HG02610 (cell line): ENCODE data around the gene RNF144A.

Source experiments
- ATAC-seq: cut with Tn5 transposase; IDR thresholded peaks from one replicate; pipeline ENCODE4 v1.9.1; 2021; ENCODE audit warnings: mild to moderate bottlenecking, moderate library complexity; ENCODE audit not compliant: unreplicated experiment

RNF144A gene

DNA sequence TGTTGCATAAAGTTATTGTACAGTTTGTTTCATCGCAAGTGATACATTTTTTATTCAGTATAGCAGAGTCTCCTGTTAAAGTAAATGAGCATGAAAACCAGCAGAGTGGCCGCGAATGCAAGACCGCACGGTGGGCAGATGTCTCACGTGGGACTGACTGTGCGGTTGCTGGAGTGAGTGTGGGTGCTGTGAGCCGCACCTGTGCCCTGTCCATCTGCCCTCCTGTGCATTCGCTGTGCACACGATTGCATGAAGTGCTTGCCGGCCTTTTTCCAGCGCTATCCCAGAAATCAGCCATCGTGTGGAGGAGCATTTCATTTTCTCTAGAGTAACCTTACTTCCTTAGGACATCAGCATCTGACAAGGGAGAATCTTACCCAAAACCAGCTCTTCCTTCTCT is 118.7 kb downstream of the RNF144A start:
- no peak for ATAC-seq

DNA sequence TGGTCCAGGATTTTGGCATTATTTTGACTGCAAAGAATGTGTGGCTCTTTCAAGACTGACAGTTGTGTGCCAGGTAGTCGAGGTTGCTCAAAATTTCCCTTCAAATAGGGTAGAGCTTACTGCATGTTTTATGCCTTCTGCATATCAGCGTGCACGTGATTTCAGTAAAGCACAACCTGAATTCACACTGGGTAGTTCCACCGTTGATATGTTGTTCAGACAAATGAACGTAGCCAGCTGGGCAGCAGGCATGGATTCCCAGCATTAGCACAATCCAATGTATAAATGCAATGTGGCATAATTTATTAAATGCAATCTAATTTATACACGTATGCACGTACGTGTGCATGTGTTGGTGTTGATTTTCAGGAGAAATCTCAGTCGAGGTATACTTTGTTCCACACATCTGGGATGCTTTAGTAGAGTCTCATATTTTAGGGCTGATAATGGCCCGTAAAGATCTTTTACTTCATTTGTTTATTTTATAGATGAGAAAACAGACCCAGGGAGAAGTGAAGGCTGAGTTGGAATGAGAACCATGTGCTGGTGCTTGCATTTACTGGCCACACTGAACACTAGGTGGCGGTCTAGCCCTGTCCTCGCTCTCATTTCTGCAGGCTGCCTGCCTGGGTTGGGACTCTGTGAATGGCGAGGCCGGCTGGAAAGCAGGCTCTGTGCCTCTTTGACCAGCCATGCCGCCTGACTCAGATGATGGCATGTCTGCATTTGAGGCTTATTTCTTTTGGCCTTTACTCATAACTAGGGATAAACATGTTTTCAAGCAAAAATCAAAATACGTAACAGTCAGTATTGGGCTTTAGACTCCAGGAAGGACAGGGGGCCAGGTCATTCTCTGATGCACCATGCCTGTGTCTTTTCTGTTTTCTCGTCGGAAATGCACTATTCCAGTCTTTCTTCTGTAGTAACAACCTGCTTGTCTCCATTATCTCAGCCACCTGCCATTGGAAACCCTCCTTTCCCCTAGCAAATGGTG is 120.4 kb downstream of the RNF144A start:
- ATAC-seq, result peak; percentile 81

DNA sequence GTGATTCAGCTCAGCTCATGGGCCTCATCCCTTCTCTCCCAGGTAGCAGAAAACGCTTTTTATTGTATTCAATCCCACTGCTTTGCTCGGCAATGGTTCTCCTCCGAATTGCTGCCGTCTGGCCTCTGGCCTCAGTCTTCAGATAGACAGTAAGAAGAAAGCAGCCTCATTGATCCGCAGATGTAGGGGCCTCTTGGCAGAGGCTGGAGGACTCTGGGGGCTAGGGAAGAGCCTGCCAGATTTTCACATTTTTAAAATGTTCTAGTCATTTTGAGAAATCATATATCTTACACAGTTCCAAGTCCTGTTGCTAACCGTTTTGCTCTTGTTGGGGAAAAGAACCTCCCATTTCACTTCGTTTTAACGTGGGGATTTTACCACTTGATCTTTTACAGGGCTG is 123.3 kb downstream of the RNF144A start:
- ATAC-seq, result no peak

DNA sequence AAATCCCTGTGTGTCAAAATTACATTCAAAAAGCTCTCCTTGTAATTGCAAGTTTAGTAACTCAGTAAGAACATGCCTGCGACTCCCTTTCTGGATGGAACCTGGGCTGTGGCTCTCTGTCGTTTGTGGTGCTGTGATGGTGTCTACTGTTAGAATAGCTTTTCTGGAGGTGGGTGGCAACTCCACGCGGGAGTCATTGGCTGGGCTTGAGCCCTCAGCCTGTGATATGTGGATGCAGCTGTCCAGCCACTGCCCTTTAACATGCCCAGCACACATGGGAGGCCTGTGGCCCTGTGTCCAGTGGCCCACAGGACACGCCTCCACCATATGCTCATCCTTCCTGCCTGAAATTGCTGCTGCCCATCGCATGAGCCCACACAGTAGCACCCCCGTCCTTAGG is 124.2 kb downstream of the RNF144A start:
- ATAC-seq, result no peak

DNA sequence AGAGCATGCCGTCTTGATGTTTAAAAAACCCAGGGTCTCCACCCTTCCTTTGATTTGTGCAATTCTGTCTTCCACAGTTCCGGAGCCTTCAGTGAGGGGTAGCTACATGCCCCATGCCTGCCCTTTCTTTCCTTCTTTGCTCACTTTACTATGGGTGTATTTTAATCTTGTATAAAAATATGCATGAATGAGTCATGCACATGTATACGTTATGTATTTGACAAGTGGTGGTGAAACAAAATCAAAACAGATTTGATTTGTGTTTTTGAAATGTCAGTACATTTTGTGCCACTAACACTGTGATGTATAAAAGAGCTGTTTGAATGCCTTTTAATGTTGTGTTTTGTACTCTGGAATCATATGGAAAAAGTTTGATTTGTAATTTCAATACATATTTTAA is 126.5 kb downstream of the RNF144A start:
- ATAC-seq, result no peak

DNA sequence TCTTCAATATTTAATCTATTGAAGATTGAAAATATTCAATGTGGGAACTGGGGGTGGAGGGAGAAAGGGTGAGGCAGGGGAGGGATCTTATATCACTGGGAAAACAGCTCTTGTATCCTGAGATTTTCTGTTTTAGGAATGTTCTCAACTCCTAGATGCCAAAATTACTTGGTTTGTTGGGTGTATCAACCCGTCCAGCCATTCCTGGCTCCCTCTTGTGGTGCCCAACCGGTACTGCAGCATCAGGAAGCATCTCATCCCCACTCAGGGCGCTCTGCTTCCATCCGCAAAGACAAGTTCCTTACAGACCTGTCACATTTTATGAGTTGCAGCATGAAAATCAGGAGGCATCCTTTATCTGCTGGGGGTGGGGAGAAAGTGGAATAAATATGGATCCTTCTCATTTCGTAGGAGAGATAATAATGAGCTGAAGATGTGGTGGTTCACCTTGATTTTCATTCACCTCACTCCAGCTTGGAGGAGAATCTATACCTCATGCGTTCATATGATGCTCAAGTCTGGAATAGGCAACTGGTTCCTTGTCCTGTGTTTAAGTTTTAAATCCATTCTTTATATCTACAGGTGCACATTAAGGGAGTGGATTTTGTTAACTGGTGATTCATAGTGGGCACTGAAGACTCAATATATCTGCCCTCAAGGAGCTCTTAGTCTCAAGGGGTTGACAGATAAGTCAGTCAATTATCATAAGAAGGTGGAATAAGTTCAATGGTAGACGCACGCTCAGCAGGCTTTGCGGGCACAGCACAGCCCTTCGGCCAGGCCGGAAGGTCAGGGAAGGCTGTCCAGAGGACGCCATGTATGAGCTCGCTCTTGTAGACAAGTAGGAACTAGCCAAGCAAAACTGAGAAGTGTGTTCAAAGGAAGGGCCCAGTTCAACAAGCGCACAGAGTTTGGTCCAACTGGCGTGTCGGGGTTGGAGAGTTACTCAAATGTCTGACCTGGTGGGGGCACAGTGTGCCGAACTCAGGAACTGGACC is 127.3 kb downstream of the RNF144A start:
- peak; percentile 55 for ATAC-seq

DNA sequence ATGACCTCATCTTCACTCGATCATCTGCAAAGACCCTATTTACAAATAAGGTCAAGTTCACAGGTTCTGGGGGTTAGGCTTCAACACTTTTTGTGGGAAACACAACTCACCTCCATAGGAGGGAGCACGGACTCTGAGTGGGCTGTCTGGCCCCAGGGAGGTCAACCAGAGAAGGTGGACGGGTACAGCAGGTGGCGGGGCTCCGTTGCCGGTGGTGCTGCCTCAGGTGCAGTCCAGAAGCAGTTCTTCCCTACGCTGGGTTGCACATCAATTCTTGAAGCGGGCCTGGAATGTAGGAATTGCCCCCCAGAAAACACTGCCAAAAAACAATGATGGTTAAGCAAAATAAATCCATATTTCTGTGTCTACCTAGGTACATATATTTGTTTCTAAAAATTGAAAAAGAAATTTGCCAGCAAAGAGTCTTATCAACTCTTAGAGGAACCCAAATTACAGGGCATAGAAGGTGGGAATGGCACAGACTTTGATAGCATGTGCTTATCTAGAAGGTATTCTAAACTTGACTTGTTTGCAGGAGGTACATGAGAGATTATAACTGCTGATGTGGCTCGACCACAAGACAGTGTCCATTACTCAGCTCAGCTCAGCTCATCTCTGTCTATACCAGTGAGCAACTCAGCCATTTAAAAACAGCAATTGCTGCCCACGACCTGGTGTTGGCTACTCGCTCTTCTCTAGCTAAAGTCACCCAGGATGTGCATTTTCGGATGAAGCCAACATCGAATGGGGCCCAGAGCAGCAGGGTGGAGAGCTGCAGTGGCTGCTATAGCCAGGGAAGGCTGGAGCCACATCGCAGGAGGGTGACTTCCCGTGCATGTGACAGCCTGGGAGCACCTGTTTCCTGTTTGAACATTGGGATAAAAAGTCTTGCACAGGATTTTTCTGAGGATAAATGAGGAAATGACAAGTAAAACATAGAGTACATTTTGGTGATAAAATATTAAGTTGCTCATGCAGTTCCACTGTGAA is 128.7 kb downstream of the RNF144A start:
- ATAC-seq, result no peak

DNA sequence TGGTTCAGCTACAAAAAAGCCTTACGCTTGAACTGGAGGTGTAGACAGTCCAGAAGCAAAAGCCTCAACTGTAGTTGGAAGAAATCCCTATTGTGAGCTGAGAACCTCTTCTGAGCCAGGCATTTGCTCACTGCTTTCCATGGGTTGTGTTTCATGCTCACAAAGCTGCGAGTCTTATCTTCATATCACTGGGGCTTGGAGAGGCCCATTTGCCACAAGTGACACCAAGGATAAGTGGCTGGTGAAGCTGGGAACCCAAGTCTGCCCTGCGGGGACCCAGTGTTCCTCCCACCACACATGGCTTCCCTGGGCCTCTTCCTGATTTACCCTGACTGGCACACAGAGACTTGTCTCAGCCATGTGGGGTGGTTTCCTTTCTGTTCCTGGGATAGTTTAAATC is 130.4 kb downstream of the RNF144A start:
- no peak for ATAC-seq

DNA sequence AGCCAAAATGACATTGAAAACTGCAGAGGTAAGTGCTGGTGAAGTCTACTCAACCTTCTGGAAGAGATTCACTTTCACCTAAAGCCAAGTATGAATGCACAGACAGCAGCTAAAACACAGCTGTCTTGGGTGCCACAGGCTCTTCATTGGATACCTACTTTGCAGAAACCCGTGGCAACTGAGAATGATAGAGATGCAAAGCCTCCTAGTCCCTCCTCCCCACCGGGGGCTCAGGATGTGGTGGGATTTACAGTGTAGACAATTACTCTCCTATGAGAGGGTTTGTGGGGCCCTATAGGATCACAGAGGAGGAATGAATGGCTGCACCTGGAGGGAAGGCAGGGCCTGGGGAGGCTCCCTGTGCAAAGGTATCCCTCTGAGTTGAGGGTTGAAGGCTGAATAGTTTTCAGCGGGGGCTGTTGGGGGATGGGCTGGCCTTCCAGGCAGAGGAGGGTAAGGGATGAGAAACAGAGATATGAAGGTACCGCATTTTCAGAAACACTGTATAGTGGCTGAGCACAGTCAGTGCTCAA is 131.6 kb downstream of the RNF144A start:
- no peak for ATAC-seq

DNA sequence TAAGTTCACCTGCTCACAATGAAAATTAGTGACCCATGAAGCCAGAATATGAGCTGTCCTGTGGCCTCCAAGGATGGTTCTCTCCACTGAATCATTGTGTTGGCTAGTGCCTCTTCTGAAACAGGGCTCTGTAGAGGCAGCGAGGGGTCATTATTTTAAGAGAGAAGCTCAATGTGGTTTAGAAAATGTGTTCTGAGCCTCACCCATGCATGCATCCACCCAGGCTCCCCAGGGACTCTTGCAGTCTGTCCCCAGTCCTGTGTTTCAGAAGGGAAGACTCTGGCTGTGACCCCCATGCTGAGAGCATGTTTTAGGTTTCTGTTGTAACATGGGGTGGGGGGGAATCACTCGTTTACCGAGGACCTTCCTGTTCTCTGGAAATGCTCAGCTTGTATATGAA is 135.2 kb downstream of the RNF144A start:
- ATAC-seq, result peak; percentile 84

DNA sequence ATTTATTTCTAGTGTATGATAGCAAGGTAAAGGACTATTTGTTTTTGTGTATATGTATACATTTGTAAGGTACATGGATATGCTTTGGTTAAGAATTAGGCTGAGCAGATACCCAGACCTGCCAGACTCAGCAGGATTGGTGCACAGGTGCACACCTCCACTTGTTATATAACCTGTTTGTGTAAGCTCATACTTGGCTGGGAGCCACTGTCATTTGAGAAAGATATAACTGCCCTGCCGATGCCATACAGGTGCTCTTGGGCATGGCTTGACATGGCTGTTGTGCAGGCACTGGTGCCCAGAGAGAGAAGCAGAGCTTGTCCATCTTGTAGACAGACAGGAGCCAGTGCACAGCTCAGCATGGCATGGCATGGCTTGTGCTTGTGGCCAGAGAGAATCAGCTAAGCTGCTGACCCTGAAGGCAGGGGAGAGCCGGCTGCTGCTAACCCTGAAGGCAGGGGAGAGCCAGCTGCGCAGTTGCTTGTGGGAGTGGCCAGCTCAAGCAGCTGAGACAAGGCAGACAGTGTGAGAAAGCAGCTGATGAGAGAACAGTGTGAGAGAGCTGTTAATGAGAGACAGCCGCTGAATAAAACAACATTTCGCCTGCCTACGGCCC is 136.5 kb downstream of the RNF144A start:
- ATAC-seq, result no peak

DNA sequence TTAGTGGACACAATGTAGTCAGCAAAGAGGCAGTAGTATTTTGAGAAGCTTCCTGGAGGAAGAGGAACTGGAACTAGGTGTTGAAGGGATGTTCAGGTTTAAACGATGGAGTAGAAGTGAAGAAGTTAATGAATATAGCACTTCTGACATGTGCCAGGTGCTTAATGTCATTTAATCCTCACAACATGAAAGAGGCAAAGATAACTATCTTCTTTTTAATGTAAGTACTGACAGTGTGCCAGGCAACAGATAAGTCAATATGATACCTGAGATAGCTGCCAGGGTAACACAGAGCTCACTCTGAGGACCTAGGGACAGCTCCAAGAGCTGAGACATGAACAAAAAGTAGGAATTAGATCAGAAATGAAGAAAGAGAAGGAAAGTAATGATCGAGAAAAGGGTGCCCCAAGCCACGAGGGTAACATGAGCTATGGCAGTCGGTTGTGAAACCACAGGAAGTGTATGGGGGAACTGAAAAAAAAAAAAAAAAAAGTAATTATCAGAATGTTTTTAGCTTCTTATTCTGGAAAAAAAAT is 140.7 kb downstream of the RNF144A start:
- peak; percentile 60 for ATAC-seq

DNA sequence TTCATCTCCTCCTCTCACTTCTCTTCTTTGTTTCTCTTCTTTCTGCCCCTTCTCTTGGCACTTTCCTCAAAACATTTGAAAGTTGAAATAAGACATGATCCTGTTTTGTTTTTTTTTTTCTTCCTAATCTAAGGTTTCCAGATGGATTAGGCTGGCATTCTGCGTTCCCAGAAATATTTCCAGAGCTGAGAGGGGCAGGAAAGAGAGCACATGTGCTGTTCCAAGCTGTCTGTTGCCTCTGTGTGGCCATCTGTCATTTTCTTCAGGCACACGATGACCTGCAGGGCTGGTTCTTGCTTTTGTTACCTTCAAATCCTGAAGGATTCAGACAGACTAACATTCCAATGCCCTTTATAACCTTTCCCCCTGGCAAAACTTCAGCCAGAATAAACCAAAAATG is 142.9 kb downstream of the RNF144A start:
- ATAC-seq, result no peak

DNA sequence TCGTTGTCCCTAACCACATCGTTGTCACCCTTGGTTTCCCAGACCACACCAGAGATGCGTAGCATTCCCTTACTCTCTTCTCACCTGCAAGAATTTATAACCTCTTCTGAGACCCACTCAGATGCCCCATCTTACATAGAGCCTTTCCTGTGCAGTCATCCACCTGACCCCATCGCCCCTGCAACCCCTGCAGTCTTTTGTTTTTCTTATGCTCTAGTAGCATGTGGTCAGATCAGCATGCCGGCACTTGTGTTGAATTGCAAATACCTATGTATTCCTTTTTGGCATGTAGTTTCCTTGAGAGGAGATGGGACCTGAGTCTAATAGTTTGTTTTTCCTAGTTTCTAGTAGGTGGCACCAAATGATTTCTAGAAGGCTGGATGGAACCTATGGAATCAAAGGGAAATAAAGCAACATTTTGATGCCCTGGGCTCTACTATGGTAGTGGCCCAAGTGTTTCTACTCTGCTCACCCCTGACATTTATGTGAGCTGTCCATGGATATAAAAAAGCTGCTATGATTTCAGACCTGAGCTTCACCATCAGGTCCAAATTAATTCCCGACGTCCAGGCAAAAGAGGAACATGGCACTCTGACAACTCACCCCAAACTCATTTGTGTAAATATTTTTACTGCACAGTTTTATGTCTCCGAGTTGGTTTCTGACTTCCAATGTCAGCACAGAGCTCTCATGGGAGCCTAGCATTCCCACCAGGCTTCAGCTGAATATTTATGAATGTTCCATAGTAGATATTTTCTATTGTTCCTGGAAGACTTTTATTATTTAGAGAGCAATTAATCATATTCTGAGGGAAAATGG is 143.6 kb downstream of the RNF144A start:
- no peak for ATAC-seq

DNA sequence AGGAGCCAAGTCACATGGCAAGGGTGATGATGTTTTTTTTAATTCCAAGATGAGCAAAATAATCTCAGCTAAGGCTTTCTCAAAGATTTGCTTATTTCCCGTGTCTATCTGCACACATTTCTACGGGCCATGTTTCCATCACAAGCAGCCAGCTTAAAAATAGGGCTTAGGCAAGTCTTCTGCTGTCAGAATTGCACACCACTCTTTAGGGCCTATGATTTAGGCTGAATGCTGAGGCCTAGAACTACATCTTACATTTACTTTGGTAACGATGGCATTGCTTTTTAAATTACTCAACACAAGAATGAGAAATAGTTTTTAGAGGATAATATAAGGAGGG is 144.2 kb downstream of the RNF144A start:
- ATAC-seq, result no peak

DNA sequence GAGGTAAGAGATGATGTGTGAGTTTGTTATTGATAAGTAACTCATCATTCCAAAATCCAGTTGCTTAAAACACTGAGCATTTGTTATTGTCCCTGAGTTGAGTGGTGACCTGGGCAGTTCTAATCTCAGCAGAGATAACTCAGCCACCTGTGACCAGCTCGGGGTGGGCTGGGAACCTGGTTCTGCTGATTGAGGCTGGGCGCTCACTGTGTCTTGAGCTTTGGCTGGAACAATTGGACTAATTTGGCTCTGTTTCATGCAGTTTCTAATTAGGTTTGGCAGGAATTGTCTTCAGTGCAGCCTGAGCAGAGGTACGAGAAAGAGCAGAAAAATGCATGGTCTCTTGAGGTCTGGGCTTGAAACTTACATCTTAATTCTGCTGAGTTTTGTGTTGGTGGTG is 144.7 kb downstream of the RNF144A start:
- no peak for ATAC-seq

DNA sequence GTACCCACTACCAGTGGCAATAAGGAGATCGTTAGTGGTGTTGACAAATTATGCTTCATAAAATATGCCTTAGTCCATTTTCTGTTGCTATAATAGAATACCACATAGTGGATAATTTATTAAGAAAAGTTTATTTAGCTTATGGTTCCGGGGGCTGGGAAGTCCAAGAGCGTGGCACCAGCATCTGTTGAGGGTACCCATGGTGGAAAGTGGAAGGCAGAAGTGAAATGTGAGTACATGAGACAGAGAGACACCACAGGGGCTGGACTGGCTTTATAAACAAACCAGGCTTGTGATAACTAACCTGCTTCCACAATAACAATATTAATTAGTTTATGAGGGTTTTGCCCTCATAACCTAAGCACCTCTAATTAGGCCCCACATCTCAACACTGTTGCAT is 146.6 kb downstream of the RNF144A start:
- no peak for ATAC-seq

DNA sequence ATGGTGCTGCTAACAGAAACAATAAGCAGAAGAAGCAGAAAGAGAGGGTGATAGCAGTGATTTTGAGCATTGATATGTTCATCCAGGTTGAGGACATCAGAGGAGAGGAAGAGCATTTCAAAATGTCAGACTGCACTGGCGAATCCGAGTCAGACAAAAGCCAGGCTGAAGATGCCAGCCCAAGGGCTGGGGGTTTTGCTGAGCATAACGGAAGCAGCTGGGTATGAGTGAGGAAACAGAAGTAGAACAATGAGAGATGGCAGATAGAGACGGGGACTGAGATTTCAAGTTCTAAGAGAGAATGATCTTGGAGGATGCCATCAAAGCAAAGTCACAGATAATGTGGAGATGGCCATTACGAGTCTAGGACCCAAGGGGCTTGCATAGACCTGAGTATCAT is 151.2 kb downstream of the RNF144A start:
- no peak for ATAC-seq

DNA sequence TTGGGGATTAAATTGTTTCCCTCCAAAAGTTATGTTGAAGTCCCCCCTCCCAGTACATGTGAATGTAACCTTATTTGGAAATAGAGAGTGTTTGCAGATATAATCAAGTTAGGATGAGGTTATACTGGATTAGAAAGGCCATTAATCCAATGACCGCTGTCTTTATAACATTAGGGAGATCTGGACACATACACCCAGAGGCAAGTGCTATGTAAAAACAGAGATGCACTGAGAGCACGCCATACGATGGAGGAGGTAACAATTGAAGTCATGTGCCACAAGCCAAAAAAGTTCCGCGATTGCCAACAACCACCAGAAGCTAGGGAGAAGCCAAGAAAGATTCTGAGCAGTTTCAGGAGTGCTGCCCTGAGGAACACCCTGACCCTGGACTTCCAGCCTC is 153.3 kb downstream of the RNF144A start:
- no peak for ATAC-seq
